OCI-LY1 (cell line): Measurements from ENCODE around the gene EMD.

ENCODE experiments used
- CTCF ChIP-seq: fragments of 200-600 bp; sonication (generic), shearing (Covaris generic); IDR thresholded peaks from 2 replicates; pipeline ENCODE4 v1.5.1; 2017; ENCODE audit warnings: mild to moderate bottlenecking, antibody characterized with exemption, low read length, moderate library complexity, mixed read lengths
- EZH2 ChIP-seq: fragments of 200-600 bp; sonication (generic), shearing (Covaris generic); IDR thresholded peaks from 2 replicates; pipeline ENCODE4 v1.8.0; 2017; ENCODE audit warnings: borderline replicate concordance, mixed run types, mild to moderate bottlenecking, antibody characterized with exemption, low read length, moderate library complexity, mixed read lengths

- no peak for TF ChIP-seq CTCF
- no peak for TF ChIP-seq EZH2
These were observed 29.6 kb downstream of the EMD start for GRCh38 chrX:154408659-154409221.
